NCI-H146 treated with DMSO at 0.1 percent for 48 hours (cell line): Measurements from ENCODE around the gene CD48.
"Not testable (repeated sequence)": the region's sequence is repeated elsewhere in the genome, so short reads cannot be mapped to it uniquely, and the experiment has no call there.

Experiments used
- DNase-seq: peaks from one replicate; lab custom pipeline; 2025; ENCODE audit not compliant: unreplicated experiment; lab: John Stamatoyannopoulos, UW

The CD48 gene

GRCh38 chr1:160742428-160743127, 31.0 kb upstream of the CD48 start:
- no peak for DNase-seq

GRCh38 chr1:160741612-160742348, 30.2 kb upstream of the CD48 start:
- no peak for DNase-seq

- no peak for DNase-seq
Measured at GRCh38 chr1:160741092-160741501, 29.5 kb upstream of the CD48 start.

- DNase-seq, result no peak
Measured at GRCh38 chr1:160740133-160740688, 28.6 kb upstream of the CD48 start.

- DNase-seq, result no peak
Measured at GRCh38 chr1:160739098-160739511, 27.5 kb upstream of the CD48 start, which contains the start of gene SLAMF7. Gene SLAMF7 (plus strand): TSS chr1:160739247. CDS start chr1:160739302, 55 bp downstream.

GRCh38 chr1:160738271-160738670, 26.6 kb upstream of the CD48 start:
- DNase-seq, result no peak

GRCh38 chr1:160734301-160734700, 22.7 kb upstream of the CD48 start:
- DNase-seq, result no peak

GRCh38 chr1:160733898-160734297, 22.3 kb upstream of the CD48 start:
- DNase-seq, result no peak

- DNase-seq, result no peak
Measured at GRCh38 chr1:160731990-160732389, 20.4 kb upstream of the CD48 start.

GRCh38 chr1:160731564-160731963, 19.9 kb upstream of the CD48 start:
- DNase-seq, result not testable (repeated sequence)

GRCh38 chr1:160727316-160727640, 15.7 kb upstream of the CD48 start:
- no peak for DNase-seq

- DNase-seq, result no peak
Measured at GRCh38 chr1:160726498-160727315, 15.1 kb upstream of the CD48 start.

- no peak for DNase-seq
Measured at GRCh38 chr1:160726114-160726497, 14.5 kb upstream of the CD48 start.

- DNase-seq, result no peak
Measured at GRCh38 chr1:160724465-160725242, 13.0 kb upstream of the CD48 start.

- DNase-seq, result no peak
Measured at GRCh38 chr1:160723332-160723731, 11.7 kb upstream of the CD48 start.

GRCh38 chr1:160722726-160723125, 11.1 kb upstream of the CD48 start:
- DNase-seq, result no peak

GRCh38 chr1:160721473-160721872, 9.9 kb upstream of the CD48 start:
- no peak for DNase-seq

GRCh38 chr1:160720356-160721085, 8.9 kb upstream of the CD48 start:
- no peak for DNase-seq

GRCh38 chr1:160718210-160718609, 6.6 kb upstream of the CD48 start:
- DNase-seq, result no peak

- DNase-seq, result no peak
Measured at GRCh38 chr1:160717306-160717705, 5.7 kb upstream of the CD48 start.
